Hematopoietic multipotent progenitor cell treated with erythropoietin and hydrocortisone succinate and interleukin-3 and kit ligand, for 15 days (in vitro differentiated cells): Measurements from ENCODE around the gene LRRC63.
"Not testable (repeated sequence)": the region's sequence is repeated elsewhere in the genome, so short reads cannot be mapped to it uniquely, and the experiment has no call there.

Experiments used
- DNase-seq: peaks from one replicate; pipeline ENCODE4 v3.0.0-alpha.2; 2015; ENCODE audit warnings: low spot score

LRRC63 gene

DNA sequence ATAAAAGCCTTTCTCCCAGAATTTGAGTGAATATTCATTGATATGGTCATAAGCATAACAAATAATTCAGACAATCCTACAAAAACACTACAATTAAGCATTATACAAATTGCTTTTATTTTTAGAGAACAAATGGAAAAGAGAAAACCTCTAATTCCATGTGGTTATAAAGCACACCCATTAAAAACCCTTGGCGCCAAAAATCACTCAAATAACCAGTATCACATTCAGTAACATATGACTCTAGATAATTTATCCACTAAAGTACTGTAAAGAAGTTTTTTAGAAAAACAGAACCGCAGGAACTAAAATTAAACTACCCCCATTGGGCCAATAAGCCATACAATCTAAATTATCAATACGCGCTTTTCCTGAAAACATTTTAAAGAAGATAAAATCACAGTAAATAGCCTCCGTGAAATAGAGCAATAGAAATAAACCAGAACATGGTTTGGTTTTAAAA, 30.3 kb upstream of the LRRC63 start:
- DNase-seq = no peak

DNA sequence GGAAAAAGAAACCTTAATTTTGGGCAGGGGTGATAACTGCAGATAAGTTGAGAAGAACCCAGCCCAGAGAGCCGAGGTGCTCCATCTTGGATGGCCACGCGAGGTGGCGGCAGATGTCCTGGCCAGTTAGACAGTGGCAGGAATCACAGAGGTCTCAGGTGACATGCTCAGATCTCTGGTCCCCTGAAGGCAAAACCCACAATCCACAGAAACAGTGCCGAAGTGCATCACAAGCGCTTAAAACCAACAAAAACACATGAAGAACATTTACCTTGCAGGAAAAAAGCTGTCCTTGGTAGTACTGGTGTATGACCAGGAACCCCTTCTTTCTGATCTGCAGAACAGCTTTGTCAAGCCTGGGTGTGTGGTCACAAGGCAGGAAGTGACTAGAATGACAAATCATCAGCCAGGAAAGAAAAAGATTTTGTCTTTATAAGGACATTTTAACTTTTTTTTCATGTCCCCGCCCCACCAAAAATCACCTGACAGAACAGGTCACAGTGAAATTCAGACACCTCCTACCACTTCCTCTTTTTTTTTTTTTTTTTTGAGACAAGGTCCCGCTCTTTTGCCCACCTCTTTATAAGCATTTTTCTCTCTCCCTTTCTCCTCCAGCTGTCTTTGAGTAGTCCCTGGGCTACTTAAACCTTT, 29.8 kb upstream of the LRRC63 start, which contains the start of gene LCP1:
Gene LCP1, minus strand, starts transcription at position 338 of the 651 bp plus-strand sequence. CDS start 22,515 bp downstream, outside the sequence.
- DNase-seq = peak; percentile 22

DNA sequence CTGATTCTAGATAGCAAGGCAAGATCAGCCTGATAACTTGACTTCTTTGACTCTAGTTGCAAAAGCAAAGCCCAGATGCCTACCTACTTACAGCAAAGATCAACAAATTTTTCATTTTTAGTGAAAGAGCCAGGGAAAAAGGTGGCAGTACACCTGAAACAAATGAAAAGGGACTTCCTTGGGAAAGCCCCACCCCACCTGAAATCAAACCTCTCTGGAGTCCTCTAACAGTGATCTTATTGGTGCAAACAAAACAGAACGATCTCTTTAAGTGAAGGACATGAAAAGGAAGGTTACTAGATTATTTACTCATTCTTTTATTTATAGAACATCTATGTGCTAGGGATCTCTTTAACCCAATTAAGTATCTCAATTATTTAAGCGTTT, 29.2 kb upstream of the LRRC63 start:
- no peak for DNase-seq

DNA sequence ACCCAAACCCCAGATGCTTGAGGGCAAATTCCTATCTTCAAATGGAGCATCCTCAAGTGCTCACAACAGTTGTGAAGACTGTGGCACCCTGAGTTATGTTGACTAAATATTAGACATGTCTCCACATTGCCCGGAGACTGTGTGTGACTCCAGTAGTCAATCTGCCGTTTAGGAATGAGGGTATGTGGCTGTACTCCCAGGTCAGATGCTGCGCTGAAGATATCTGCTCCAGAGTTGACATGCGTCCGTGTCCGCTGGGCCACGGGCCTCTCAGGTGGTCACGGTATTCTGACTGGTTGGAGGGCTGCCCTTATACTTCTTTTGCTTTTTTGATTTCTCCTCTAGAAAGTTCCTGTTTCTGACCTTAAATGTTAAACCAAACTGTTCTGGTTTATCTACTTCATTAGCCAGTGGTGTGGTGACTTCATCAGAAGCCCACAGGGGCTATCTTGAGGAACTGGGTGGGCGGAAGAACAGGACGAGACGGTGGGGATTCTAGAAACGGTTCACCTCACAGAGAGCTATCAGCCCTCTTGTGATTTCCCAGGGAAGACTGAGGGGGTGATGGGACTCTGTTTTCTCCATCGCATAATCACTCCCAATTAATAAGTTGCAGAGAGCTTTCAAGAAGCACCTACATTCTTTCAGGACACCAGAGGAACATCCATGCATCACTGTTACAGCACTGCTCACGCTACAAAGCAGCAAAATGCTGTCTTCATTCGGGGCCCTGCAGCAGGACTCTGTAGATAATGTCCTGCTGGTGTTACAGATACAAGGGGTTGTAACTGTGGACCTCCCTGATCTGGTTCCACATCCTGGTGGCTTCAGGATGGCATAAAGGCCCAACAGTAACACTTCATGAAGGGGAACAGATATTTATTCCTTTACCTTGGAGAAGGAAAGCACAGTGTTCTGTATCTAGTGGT, 28.4 kb upstream of the LRRC63 start:
- DNase-seq = peak; percentile 49

DNA sequence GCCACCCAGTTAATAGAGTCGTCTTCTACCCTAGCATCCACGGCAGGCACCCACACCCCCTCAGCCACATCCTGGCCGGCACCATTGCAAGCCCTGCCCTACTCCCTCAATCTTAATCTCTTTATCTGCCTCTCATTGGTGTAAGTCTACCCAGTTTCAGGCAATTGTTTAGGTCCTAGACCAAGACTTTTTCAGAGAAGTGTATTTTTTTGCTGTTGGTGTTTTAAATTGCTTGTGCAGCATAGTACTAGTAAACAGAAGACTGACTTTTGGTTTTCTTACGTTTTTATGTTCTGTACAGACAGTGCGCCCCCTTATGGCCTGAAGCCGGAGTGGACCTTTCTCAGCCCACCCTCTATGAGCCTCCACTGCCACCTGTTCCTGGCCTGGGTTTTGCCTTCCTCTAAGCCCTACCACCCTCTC, 27.4 kb upstream of the LRRC63 start:
- peak; percentile 62 for DNase-seq

DNA sequence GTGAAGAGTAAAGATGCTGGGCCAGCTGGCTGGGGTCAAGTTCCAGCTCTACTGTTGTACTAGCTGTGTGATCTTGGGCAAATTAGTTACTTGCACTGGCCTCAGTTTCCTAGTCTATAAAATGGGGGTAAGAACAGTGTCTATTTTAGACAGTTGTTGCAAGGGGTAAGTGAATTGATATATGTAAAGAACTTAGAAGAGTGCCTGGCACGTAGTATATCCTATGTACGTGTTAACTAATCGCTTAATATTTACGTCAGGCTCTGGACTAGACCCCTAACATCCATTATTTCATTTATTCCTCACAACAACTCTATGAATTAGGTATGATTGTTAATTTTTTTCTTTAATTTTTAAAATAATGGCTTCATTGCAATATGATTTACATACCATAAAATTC, 26.1 kb upstream of the LRRC63 start:
- no peak for DNase-seq

DNA sequence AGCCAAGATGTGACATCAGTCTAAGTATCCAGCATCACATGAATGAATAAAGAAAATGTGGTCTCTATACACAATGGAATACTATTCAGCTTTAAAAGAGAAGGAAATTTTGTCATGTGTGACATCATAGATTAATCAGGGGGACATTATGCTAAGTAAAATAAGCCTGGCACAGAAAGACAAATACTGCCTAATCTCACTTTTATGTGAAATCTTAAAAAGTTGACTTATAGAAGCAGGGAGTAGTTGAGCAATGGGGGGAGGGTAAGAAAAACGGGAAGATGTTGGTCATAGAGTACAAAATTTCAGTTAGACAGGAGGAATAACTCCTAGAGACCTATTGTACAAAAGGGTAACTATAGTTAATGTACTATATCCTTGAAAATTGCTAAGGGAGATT, 19.3 kb upstream of the LRRC63 start:
- DNase-seq = no peak

DNA sequence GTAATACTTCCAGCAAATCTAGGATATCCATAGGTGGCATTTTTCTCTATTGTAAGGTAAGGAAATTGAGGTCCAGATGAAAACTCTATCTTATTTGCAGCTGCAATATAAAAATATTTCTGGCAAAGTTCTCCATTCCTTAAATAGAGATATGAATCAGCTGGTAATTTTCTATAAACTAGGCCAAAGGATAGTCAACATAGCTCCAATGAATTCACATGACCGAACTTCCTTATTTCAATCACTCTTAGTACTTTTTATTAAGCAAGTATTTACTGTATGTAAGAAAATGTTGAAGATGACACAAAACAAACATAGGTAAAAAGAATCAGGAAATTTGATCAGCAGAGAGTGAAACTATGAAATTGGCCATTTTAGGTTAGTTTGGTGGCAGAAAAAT, 16.7 kb upstream of the LRRC63 start:
- no peak for DNase-seq

DNA sequence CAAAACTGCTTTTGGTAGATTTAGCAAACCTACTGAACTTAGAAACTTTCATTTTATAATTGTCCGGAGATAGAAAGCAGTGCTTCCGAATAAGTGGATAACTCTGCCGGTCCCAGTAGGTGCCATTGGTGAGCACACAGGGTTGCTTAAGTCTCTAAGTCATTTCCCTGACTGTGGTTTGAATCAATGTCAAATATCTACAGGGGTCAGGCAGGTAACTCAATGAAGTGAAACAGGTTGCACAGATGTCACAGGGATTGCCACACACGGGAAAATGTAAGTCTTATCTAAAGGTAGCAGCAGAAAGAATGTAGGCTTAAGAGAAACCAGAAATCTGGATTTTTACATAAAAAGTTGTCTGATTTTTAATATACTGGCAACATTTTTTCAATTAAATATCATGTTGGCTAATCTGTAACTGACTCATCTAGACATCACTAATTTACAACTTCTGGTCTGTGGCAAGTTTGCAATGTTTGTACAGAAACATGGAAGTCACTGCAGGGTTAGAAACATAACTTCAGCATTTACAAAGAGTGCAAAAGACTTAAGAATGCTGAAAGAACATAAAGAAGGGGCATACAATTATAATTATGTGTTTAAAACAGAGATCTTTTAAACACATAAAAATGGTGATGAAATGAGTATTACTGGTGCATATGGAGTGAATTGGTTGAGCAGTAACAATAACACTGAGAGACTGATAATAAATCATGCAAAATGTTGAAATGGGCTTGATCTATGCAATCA, 14.3 kb upstream of the LRRC63 start:
- DNase-seq = no peak

DNA sequence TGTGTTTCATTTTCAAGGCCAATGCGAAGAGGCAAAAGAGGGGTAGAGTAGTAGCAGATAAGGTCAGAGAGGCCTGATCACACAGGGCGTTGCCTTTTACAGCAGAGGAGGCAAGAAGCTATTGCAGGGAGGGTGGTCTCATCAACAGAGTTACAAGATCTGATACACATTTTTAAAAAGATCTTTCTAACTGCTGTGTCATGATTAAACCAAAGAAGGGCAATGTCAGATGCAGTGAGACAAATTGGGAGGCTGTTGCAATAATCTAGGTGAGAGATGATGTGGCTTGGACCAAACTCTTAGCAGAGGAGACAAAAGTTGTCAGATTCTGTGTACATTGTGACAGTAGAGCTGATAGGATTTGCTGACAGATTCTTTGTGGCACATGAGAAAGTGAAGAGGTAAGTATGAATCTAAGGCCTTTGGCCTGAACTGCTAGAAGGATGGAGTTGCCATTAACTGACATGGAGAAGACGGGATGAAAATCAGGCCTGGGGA, 13.0 kb upstream of the LRRC63 start:
- no peak for DNase-seq

DNA sequence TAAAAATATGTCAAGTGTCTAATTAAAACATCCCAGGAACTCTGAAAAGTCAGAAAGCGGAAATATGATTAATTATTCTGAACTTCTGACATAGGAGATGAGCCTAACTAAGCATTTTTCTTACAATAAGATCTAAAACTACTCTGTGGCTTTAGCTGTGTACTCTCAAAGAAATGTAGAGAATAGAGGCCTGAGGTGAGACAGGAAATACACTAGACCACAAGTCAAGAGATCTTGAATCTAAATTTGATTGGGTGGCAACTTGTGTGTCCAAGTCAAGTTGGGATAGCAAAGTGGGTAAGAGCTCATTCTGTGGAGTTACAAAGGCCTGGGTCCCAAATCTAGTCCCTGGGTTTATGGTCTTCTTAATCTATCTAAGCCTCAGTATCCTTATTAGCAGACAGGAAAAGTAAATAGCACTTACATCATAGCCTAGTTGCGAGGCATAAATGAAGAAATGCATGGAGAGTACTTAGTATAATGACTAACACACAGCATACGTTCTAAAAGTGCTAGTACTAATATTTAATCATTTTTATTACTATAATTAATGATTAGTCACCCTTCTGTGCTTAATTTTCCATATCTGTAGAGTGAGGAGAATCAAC, 9.4 kb upstream of the LRRC63 start:
- no peak for DNase-seq

DNA sequence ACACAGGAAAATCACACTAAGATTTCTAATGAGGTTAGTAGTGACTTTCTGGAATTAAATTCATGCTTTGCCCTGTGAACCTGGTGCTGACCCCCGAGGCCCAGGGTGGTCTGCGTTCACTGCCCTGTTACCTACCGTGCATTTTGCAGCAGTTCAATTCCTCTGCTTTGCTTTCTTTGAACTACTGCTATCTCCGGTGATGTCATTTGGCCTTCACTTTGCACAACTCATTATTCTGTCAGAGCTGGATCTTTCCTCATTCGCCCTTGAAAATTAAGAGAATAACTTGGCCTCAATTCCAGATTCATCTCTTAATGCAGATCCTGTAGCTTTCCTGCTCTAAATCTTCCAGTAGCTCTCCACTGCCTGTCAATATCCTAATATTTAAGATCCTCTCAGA, 8.8 kb upstream of the LRRC63 start:
- no peak for DNase-seq

DNA sequence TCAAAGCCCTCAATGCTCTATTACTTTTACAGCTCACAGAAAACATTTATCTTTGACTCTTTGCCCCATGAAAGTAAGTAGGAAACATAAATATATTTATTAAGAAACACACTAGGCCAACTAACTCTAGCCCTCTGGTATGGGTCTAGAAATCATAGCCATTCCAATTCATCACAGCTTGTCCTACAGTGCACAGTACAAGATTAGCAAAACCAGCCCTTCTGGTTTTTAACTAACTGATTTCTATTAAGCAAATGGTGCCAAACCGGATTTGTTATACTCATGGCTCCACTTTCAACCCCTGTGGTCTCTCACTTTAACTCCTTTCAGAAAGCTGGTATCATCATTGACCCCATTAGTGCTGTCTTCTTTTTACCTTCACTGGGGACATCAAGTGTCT, 5.6 kb upstream of the LRRC63 start:
- no peak for DNase-seq

DNA sequence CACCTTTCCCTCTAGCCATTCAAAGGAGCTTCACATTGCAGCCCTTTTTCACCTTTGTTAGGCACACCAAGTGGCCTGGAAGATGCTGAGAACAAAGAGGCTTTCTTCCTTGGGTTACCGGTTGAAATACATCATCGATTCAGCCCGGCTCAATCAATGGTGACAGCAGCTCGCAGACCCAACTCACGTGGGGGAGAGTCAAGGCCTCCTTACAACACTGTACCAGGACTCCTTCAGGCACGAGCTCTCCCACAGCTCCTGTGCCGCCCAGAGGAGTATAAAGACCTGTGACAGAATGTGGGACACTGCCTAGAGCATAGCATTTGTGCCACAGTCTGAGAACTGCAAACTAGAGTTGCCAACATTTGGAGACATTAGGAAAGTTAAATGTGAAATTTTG, 3.9 kb upstream of the LRRC63 start:
- no peak for DNase-seq

DNA sequence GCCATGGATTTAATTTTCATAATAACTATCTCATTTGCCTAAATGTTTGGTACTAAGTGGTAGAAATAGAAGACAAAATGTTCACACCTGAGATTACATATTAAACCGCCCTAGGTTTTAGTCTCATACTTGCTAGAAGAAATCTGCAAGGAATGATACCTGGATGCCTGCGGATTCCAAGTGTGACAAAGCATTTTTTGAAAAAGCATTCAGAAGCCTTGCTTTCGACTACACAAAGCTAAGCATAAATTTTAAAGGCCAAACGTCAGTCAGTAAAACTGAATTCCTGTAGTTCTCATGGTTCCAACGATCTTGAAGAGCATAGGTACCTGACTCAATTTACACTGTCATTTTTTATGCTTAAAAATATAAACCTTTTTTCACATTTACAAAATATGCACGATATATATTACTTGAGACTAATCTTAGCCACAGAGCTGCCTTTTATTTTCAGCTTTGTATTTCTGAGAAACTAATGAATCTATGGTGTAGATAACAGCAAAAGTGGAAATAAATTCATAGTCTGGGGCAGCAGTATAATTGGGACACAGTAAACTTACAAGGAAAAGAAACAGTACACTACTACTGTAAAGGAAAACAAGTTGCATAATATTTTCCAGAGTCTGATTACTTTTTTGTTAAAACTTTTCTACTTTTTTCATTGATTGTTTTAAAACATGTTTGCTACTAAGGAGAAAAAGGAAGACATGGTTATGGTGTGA, 1.2 kb upstream of the LRRC63 start:
- DNase-seq = peak; percentile 9

DNA sequence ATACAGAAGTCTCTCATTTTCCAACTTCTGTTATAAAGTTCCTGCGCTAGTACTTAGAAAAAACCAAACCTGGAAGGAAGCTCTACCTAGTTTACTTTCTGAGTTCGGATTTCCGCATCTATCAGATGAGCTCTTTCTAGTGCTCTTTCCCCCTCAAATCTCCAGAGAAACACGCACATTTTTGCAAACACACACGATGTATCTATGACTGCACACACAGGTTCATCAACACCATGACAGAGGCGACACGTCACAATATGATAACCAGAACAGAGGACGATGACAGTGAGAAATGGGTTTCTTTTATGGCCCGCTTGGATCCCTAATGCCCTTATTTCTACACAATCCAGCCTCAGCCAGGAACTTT, 629 bp upstream of the LRRC63 start:
- DNase-seq = peak; percentile 66

DNA sequence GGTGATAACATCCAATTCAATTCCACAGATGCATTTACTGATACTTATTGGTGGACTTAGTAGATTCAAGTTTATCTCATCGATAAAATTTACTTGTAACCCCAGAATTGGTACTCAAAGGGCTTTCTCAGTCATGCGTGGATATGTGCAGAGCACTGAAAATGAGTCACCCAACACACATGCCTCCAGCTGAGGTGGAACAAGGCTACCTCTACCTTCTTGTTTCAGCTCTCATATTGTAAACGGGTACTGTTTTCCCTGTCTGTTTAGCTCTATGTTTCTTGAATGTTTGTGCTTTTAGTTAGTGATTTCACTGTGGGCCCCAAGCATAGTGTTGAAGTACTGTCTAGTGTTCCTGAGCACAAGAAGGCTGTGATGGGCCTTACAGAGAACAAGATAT, 1.5 kb downstream of the LRRC63 start:
- no peak for DNase-seq

DNA sequence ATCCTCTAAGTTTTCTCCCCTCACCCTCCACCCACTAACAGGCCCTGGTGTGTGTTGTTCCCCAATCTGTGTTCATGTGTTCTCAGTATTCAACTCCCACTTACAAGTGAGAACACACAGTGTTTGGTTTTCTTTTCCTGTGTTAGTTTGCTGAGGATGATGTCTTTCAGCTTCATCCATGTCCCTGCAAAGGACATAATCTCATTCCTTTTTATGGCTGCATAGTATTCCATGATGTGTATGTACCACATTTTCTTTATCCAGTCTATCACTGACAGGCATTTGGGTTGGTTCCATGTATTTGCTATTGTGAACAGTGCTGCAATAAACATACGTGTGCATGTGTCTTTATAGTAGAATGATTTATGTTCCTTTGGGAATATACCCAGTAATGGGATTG, 3.0 kb downstream of the LRRC63 start:
- DNase-seq = not testable (repeated sequence)

DNA sequence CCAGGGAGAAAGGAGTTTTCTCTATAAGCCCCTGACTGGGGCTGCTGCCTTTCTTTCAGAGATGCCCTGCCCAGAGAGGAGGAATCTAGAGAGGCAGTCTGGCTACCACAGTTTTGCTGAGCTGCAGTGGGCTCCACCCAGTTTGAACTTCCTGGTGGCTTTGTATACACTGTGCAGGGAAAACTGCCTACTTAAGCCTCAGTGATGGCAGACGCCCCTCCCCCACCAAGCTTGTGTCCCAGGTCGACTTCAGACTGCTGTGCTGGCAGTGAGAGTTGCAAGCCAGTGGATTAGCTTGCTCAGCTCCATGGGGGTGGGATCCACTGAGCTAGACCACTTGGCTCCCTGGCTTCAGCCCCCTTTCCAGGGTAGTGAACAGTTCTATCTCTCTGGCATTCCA, 8.5 kb downstream of the LRRC63 start:
- not testable (repeated sequence) for DNase-seq

DNA sequence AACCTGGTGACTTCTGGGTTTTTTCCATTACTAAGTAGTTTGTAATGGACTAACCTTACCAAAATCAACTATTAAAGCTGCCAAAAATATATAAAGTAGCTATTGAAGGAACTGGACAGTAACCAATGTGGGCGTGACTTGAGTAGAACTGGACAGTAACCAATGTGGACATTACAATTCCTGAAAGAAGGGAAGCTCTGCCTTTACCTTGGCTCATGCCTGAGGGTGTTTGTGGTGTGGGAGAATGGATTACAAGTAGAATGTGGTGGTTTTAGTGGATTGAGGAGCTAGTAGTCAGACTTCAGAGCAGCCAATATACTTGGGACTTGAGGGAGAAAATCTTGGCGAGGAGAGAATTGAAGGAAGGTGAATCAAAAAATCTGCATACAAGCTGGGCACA, 17.5 kb downstream of the LRRC63 start:
- no peak for DNase-seq

DNA sequence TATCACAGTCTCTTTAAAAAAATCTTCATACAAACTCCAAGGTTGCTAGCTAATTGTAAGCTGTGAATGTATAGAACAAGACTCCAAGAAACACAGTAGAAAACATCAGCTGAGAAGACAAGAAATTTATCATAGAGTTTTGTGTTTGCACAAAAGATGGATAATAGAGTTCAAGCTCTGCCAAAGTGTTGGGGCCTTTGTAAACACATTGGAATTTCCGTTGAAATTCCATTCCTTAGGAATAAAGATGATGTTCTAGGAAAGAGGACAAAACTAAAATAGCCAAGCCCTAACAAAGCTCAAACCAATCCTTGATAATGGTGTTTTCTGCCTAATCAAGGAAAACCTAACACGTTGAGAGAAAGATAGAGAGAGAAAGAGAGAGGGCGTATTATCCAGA, 20.6 kb downstream of the LRRC63 start:
- DNase-seq = no peak
